ENCODE data around the gene CPT1C. TPM values are rescaled to one million over a fixed set of nuclear protein-coding genes. Genes with fewer than 3 reads are reported as not detected.

CPT1C gene
- polyA plus RNA-seq, 2 of the 4 experiments (the other 2 are of a cell fraction) = 8.5 to 15.4 TPM

DNA sequence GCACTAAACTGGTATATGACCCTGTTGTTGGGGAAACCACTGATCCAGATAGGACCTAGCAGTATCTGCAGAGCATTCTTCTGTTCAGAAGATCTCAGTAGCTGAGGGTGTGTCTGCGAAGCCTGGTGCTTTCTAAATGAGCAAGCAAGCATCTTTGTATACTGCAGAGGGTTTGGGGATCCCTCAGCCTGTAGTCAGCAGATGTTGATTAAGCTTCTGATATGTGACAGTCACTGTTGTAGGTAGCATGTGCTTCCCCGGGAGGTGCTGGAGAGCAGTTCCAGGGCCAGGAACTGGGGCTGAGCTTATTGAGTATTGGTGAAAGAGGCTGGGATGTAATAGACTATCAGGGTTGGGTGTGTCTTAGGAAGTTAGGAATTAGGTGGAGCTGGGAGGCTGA, 47.5 kb upstream of the CPT1C start:
- Histone ChIP-seq H3K4me3 (peak overlapping the region; percentile 94), H3K9me3 (no peaks in the 10 kb centered on the region), H3K4me2 (peak overlapping the region; percentile 98), H3K27ac (0 out of 6 replicates have a peak overlapping the region, but pooled peaks of 1 of the 2 experiments have one; percentile 3), H3K4me1 (peaks cover 28% of the 10 kb centered on the region)
- CTCF ChIA-PET = interaction anchor here (0.6 to 12.4 kb wide), 7 partner anchors 16 to 140 kb away, joined by 3 to 134 read pairs (median 7); partner anchors contain the start of genes BCL2L12 and IRF3
- DNase-seq (ENCODE audit: low read depth in 1 of 2, low spot score in 1 of 2) (no peak), ATAC-seq (no peak), FAIRE-seq (no peak)
- TF ChIP-seq CHD4 (IDR thresholded peaks at IDR 0.05; ENCODE audit: borderline replicate concordance) = no peak
- POLR2A ChIA-PET = interaction anchor here (1.2 to 3.9 kb wide), 3 partner anchors 21 to 63 kb away, joined by 4 to 30 read pairs (median 19); partner anchors contain the start of genes BCL2L12, IRF3, NOSIP and PRRG2
- WGBS (ENCODE audit: missing lambda C conversion rate) = 77% methylated on average over 2 of the region's 2 CpGs

DNA sequence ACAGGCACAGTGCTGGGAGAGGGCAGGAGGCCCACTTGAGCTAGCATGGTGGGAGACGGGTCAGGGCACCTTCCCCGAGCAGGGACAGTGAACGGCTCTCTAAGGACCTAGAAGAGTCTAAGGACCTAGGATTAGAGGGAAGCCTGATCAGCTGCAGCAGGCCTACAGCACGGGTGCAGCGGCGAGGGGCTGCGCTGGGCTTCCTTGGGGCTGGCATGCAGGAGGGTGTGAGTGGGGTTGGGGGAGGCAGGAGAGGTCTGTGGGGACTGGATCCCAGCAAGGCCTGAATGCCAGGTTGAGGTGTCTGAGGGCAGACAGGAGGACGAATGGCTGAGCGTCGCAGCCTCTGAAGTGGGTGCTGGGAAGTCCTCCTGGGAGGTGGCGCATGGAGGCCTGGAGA, 45.3 kb upstream of the CPT1C start:
- WGBS (ENCODE audit: missing lambda C conversion rate) = 99% methylated on average over 11 of the region's 11 CpGs
- Histone ChIP-seq H3K4me3 (no peak overlapping the region), H3K9me3 (no peaks in the 10 kb centered on the region), H3K4me2 (no peak overlapping the region), H3K27ac (no peak overlapping the region), H3K4me1 (peaks cover 17% of the 10 kb centered on the region)
- CTCF ChIA-PET = interaction anchor here (0.5 to 12.4 kb wide), 8 partner anchors 14 to 143 kb away, joined by 3 to 134 read pairs (median 6); partner anchors contain the start of genes BCL2L12, IRF3 and PRMT1
- POLR2A ChIA-PET = no interaction called here
- no peak for DNase-seq (ENCODE audit: low read depth in 1 of 2, low spot score in 1 of 2)
- FAIRE-seq = no peak
- ATAC-seq = no peak
- TF ChIP-seq ZNF302 (CRISPR knock-in tag; IDR thresholded peaks at IDR 0.05) (no peak), EP300 (IDR thresholded peaks at IDR 0.05) (no peak), CBX2 (IDR thresholded peaks at IDR 0.05; ENCODE audit: borderline replicate concordance, low read depth) (no peak)

DNA sequence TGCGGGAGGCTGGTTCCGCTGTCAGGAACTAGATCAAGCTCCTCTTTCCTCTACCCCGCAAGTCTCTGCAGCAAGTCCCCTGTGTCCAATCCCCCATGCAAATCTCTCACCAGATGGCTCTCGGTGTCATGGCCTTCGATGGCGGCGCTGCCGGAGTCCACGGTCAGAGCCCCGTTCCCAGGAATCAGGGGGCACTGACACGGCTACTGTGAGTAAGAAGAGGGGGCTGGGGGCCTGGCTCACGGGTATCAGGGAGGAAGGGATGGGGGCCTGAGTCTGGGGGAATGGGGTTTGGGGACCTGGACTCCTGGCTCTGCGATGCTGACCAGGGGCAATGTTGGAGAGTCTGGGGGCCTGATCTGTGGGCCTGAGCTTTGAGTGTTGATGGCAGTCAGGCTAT, 44.9 kb upstream of the CPT1C start:
- H3K4me2 ChIP-seq = no peak overlapping the region
- peaks cover 17% of the 10 kb centered on the region for H3K4me1 ChIP-seq
- no peaks in the 10 kb centered on the region for H3K9me3 ChIP-seq
- POLR2A ChIA-PET = no interaction called here
- FAIRE-seq = no peak
- WGBS (ENCODE audit: missing lambda C conversion rate) = 94% methylated on average over 12 of the region's 13 CpGs
- TF ChIP-seq TFCP2L1 (CRISPR knock-in tag; IDR thresholded peaks at IDR 0.05) (no peak), RARB (CRISPR knock-in tag; IDR thresholded peaks at IDR 0.05) (no peak), ZSCAN20 (CRISPR knock-in tag; IDR thresholded peaks at IDR 0.05) (no peak), KDM5A (IDR thresholded peaks at IDR 0.05) (no peak), ESRRA (IDR thresholded peaks at IDR 0.05; ENCODE audit: borderline replicate concordance, low read length) (no peak), RNF2 (IDR thresholded peaks at IDR 0.05; ENCODE audit: borderline replicate concordance, low read depth) (no peak), FOSB (CRISPR knock-in tag; IDR thresholded peaks at IDR 0.05) (no peak), EP300 (IDR thresholded peaks at IDR 0.05) (no peak)
- TF ChIP-seq, protein P1, sequence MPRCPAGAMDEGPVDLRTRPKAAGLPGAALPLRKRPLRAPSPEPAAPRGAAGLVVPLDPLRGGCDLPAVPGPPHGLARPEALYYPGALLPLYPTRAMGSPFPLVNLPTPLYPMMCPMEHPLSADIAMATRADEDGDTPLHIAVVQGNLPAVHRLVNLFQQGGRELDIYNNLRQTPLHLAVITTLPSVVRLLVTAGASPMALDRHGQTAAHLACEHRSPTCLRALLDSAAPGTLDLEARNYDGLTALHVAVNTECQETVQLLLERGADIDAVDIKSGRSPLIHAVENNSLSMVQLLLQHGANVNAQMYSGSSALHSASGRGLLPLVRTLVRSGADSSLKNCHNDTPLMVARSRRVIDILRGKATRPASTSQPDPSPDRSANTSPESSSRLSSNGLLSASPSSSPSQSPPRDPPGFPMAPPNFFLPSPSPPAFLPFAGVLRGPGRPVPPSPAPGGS (IDR thresholded peaks at IDR 0.05) = no peak
- TF ChIP-seq, protein P2, sequence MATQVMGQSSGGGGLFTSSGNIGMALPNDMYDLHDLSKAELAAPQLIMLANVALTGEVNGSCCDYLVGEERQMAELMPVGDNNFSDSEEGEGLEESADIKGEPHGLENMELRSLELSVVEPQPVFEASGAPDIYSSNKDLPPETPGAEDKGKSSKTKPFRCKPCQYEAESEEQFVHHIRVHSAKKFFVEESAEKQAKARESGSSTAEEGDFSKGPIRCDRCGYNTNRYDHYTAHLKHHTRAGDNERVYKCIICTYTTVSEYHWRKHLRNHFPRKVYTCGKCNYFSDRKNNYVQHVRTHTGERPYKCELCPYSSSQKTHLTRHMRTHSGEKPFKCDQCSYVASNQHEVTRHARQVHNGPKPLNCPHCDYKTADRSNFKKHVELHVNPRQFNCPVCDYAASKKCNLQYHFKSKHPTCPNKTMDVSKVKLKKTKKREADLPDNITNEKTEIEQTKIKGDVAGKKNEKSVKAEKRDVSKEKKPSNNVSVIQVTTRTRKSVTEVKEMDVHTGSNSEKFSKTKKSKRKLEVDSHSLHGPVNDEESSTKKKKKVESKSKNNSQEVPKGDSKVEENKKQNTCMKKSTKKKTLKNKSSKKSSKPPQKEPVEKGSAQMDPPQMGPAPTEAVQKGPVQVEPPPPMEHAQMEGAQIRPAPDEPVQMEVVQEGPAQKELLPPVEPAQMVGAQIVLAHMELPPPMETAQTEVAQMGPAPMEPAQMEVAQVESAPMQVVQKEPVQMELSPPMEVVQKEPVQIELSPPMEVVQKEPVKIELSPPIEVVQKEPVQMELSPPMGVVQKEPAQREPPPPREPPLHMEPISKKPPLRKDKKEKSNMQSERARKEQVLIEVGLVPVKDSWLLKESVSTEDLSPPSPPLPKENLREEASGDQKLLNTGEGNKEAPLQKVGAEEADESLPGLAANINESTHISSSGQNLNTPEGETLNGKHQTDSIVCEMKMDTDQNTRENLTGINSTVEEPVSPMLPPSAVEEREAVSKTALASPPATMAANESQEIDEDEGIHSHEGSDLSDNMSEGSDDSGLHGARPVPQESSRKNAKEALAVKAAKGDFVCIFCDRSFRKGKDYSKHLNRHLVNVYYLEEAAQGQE (IDR thresholded peaks at IDR 0.05) = no peak
- TF ChIP-seq, protein P3, sequence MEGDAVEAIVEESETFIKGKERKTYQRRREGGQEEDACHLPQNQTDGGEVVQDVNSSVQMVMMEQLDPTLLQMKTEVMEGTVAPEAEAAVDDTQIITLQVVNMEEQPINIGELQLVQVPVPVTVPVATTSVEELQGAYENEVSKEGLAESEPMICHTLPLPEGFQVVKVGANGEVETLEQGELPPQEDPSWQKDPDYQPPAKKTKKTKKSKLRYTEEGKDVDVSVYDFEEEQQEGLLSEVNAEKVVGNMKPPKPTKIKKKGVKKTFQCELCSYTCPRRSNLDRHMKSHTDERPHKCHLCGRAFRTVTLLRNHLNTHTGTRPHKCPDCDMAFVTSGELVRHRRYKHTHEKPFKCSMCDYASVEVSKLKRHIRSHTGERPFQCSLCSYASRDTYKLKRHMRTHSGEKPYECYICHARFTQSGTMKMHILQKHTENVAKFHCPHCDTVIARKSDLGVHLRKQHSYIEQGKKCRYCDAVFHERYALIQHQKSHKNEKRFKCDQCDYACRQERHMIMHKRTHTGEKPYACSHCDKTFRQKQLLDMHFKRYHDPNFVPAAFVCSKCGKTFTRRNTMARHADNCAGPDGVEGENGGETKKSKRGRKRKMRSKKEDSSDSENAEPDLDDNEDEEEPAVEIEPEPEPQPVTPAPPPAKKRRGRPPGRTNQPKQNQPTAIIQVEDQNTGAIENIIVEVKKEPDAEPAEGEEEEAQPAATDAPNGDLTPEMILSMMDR (IDR thresholded peaks at IDR 0.05) = no peak
- TF ChIP-seq, protein P4, sequence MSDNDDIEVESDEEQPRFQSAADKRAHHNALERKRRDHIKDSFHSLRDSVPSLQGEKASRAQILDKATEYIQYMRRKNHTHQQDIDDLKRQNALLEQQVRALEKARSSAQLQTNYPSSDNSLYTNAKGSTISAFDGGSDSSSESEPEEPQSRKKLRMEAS (IDR thresholded peaks at IDR 0.05) = no peak
- CTCF ChIA-PET = interaction anchor here (0.7 to 12.4 kb wide), 8 partner anchors 14 to 143 kb away, joined by 3 to 134 read pairs (median 6); partner anchors contain the start of genes BCL2L12, IRF3 and PRMT1
- H3K4me3 ChIP-seq = no peak overlapping the region
- ATAC-seq = no peak
- H3K27ac ChIP-seq = no peak overlapping the region
- DNase-seq (ENCODE audit: low read depth in 1 of 2, low spot score in 1 of 2) = no peak
